Activated CD8-positive, alpha-beta memory T cell treated with anti-CD3 and anti-CD28 coated beads for 1 hour (primary cell): ENCODE measurements around the gene TRIO.

Experiments used
- DNase-seq, 2 donors: peaks; one replicate each; pipeline ENCODE4 v3.0.0-alpha.2; 2020; ENCODE audit warnings: low read depth in 1 of 2; ENCODE audit errors: extremely low read depth in 1 of 2

Gene TRIO

DNA sequence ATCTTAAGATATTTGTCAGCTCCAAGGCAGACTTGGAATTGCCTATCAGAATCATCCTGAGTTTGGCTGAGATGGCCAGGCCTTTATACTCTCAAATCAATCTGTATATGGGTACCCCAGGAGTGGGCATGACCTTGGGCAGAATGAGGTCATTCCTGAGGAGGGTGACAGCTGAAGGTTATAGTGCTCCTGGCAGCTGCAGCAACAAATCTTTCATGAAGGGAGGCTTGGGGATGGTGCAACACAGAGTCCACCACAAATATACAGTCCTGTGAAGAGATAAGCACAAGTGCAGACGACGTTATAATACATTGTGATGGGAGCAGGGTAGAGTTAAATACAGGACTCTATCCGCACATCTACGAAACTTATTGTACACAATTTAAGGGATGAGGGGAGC lies 21.1 kb upstream of the TRIO start:
- DNase-seq = no peak

DNA sequence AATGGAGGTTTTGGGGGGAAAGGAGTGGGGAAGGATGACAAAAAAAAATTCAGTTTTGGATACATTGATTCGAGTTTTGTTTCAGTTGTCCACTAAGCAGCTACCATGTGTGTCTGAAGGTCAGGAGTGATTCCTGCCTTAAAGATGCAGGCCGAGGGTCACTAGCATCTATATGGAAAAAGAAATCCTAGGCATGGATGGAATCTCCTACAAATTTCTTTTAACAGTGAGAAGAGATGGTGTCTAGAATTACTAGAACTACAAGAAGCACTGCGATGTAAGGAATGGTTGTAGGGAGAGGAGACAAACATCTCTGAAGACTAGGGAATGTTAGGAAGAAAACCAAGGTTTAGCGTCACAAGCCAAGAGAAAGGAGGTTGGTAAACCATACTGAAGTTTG lies 19.6 kb upstream of the TRIO start:
- no peak for DNase-seq

DNA sequence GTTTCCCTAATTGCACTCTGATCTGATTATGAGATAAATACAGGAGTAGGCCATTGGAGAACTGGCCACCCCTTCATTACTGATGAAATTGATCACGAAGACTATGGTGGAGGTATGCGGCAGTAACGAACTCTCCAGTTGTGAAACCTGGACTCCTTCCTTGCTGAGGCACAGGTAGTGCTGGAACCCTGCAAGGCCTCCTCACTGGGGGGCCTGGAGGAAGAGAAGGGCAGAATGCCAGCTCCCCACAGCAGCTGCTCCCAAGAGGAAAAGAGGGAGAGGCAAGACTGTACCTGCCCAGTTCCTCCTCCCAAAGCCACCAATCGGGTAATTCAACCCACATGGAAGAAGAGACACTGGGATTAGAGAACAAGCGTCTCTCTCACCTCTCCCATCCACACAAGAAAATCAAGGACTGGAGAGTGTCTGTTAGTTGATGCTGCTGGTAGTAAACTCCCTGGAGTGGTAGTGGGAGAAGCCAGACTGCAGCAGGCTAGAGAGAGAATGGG lies 19.1 kb upstream of the TRIO start:
- no peak for DNase-seq

DNA sequence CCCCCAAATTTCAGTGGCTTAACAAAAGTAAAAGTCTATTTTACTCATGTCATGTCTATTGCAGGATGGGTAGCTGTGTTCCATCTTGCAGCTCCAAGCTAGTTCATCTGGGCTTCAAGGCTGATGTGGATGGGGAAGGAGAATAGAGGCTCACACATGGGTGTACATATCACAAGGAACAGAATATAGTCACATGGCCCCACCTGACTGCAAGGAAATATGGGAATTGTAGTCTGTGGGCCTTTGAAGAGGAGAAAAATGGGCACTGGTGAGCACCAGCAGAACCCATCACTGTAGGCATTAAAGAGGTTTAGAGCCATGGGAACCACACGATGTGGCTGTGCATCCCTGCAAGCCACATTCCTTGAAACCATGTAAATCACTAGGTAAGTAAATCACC lies 17.9 kb upstream of the TRIO start:
- no peak for DNase-seq

DNA sequence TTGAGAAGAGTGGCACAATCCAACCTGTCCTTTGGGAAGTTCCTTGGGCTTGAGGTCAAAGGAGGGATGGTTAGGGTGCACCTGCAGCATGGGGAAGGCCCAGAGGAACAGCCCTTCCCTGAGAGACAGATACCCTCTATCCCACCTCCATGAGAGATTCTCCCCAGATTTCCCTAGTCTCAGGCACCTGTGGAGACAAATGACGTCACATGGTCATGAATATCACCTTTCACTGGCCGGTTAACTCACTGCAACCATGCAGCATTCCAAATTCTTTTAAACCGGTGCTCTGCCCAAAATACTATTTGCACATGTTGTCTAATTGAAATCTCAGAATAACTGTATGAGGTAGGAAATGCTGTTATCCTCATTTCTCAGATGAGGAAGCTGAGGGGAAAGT lies 15.6 kb upstream of the TRIO start:
- no peak for DNase-seq

DNA sequence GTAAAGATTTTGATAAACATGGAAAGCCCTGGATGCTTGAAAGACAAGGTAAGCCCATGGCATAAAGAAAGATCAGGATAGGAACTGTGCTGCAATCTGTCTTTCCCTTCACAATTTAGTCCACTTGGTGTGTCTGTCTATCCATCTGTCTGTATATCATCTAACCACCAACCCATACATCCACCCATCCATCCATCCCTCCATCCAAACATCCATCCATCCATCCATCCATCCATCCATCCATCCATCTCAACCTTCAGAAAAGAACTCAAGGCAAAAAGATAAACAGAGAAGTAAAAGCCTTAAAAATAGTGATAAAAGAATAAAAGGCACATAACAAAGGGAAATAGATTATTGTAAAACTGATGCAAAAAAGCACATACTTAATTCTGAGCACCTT lies 15.1 kb upstream of the TRIO start:
- DNase-seq = no peak

- DNase-seq = no peak
Observed at GRCh38 chr5:14129123-14129522, 14.0 kb upstream of the TRIO start.

GRCh38 chr5:14131855-14132503 lies 11.2 kb upstream of the TRIO start:
- DNase-seq = no peak

- DNase-seq = no peak
Observed at GRCh38 chr5:14133394-14133793, 9.7 kb upstream of the TRIO start.

- no peak for DNase-seq
Observed at GRCh38 chr5:14134083-14134482, 9.1 kb upstream of the TRIO start.

- no peak for DNase-seq
Observed at GRCh38 chr5:14134771-14135170, 8.4 kb upstream of the TRIO start.

DNA sequence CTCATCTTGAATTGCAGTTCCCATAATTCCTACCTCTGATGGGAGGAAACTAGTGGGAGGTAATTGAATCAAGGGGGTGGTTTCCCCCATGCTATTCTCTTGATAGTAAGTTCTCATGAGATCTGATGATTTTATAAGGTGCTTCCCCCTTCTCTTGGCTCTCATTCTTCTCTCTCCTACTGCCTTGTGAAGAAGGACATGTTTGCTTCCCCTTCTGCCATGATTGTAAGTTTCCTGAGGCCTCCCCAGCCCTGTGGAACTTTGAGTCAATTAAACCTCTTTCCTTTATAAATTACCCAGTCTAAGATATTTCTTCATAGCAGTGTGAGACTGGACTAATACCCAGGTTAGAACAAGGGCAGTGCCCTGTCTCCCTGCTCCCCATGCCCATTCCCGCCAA lies 7.5 kb upstream of the TRIO start:
- no peak for DNase-seq

GRCh38 chr5:14136228-14136627 lies 6.9 kb upstream of the TRIO start:
- DNase-seq = no peak

DNA sequence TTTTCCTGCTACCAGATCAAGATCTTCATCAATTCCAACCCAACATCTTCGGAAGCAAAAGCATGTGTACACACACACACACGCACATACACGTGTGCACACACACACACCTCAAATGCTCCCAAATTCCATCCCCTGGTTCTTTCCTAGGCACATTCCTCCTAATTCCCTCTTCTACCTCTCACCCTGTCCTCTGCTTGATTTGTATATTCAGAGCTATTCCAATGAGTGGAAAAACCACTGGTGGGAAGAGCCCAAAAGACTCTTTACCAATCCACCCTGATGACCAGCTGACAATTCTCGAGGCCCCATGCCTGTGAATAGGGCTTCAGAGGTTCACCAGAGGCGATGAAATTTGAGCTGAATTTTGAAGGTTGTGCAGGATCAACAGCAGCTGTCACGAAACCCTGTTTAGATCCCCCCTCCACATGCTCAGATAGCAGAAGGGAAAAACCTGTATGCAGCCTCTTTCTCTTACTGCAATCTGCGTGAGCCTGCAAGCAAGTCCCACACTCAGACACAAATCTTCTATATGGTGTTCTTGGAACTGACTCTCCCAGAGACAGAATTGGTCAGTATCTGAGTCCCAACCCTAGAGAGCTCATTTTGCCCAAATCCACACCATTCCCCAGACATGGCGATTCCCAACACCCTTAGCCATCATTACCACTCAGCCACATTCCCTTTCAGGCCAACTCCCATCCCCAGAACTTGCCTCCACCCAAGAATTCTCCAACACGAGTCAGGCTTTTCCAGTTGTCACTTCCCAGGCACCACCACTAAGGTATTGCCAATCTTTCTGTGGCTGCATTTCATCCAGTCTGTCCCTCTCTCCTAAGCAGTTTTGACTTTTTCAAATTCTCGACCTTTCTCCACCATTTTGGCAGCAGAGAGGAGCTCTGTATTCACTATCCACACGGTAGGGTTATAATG lies 4.3 kb upstream of the TRIO start:
- DNase-seq = no peak

- no peak for DNase-seq
Observed at GRCh38 chr5:14141764-14142163, 1.4 kb upstream of the TRIO start.

DNA sequence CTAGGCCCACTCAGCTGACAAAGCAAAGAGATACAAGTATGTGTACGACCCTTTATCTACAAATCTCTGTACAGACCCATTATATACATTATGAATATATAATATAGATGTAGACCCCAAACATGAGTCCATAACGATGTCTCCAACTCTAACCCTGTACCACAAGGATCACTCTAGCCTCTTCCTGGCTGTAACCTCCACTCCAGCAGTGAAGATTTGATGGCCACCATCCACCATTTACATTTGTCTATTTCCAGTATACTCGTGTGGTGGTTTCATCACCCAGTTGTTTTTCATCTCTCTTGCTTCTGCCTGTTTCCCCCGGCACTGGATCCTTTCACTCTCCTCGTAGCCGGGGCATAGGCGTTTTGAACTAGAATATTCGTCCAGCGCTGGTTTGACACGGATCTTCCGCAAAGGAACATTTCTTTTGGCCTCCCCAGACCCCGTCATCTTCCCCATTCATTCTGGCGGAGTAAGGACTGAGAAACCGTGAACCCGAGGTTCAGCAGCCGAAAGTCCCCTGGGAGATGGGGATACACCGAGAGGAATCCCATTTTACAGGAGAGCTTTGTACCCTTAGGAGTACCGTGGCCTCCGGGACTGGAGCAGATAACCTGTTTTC lies 828 bp upstream of the TRIO start:
- no peak for DNase-seq

DNA sequence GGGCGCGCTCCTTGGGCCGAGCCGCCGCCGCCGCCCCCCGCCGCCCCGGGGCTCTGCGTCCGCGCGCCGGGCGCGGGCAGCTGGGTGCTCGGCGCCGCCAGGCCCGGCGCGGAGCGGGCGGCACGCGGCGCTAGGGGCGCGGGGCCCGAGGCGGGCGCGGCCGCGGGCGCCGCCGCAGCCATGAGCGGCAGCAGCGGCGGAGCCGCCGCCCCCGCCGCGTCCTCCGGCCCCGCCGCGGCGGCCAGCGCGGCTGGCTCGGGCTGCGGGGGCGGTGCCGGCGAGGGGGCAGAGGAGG lies 351 bp downstream of the TRIO start:
- no peak for DNase-seq

GRCh38 chr5:14143841-14144585 lies 871 bp downstream of the TRIO start:
- DNase-seq = peak in 1 of 2 donors; percentile 14

DNA sequence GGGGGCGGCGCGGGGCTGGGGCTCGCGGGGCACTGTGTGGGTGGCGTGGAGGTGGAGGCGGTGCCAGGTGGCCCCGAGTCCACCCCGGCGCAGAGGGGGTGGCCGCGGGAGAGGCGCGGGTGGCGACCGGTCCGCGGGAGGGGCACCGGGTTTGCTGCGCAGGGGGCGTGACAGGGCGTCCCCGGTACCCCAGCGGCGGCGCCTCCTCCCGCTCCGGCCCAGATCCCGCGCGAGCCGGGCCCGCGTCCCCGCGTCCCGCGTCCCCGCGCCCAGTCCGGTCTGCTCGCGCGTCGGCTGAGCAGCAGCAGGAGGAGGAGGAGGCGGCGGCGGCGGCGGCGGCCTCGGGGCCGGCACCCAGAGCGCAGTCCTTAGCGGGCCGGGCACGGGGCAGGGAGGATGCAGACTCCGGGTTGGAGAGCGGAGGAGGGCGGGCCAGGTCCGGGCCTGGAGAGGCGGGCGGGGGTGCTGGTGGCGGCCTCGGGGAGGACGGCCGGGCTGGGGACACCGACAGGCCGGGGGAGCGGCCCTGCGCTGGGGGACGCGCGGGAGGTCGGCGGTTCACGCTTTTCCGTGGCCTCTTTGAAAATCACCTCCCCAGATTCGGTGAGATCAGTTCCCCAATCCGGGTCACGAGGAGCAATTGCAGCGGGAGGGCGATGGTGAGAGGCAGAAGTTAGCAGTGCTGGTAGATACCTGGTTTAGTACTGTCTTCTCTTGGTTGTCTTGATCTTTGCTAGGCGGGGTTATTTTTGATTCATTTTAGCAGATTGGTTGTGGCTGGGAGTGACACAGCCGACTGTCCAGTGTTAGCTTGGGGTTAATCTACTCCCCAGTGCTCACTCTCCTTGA lies 1.7 kb downstream of the TRIO start:
- DNase-seq = no peak
